ENCODE results near the gene RABGGTA. TPM values are rescaled to one million over a fixed set of nuclear protein-coding genes. Genes with fewer than 3 reads are reported as not detected.

Gene RABGGTA
- total and polyA plus RNA-seq, 9 of the 15 experiments (the other 6 are each of a cell fraction or from before 2014, with no cell fraction given): 4.5 to 24.2 (median 15.5) TPM

DNA sequence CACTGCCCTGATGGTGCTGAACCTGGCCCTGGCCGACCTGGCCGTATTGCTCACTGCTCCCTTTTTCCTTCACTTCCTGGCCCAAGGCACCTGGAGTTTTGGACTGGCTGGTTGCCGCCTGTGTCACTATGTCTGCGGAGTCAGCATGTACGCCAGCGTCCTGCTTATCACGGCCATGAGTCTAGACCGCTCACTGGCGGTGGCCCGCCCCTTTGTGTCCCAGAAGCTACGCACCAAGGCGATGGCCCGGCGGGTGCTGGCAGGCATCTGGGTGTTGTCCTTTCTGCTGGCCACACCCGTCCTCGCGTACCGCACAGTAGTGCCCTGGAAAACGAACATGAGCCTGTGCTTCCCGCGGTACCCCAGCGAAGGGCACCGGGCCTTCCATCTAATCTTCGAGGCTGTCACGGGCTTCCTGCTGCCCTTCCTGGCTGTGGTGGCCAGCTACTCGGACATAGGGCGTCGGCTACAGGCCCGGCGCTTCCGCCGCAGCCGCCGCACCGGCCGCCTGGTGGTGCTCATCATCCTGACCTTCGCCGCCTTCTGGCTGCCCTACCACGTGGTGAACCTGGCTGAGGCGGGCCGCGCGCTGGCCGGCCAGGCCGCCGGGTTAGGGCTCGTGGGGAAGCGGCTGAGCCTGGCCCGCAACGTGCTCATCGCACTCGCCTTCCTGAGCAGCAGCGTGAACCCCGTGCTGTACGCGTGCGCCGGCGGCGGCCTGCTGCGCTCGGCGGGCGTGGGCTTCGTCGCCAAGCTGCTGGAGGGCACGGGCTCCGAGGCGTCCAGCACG is 44.6 kb upstream of the RABGGTA start (continued):
- TF ChIP-seq HDAC3 (IDR thresholded peaks at IDR 0.05; ENCODE audit: borderline replicate concordance, partially characterized antibody) (no peak), ETV6 (IDR thresholded peaks at IDR 0.05; ENCODE audit: borderline replicate concordance in 1 of 2, low read depth in 2 of 2, low read length in 1 of 2) (no peak), ETV6 (CRISPR knock-in tag; IDR thresholded peaks at IDR 0.05; ENCODE audit: borderline replicate concordance) (0 out of 2 replicates have a peak, but pooled peaks have one; percentile 51), ZNF165 (CRISPR knock-in tag; IDR thresholded peaks at IDR 0.05; ENCODE audit: borderline replicate concordance) (no peak), TRIM24 (IDR thresholded peaks at IDR 0.05) (0 out of 4 replicates have a peak, but pooled peaks of 1 of the 2 experiments have one; percentile 22), ZFX (CRISPR knock-in tag; IDR thresholded peaks at IDR 0.05) (peak; percentile 96), ZBTB8A (IDR thresholded peaks at IDR 0.05; ENCODE audit: partially characterized antibody) (no peak), TEAD2 (tag; IDR thresholded peaks at IDR 0.05) (no peak), ZFP30 (CRISPR knock-in tag; IDR thresholded peaks at IDR 0.05; ENCODE audit: borderline replicate concordance) (no peak), ZNF12 (CRISPR knock-in tag; IDR thresholded peaks at IDR 0.05) (peak; percentile 59; the same call in 1 of the 2 replicates), KDM2B (CRISPR knock-in tag; IDR thresholded peaks at IDR 0.05) (no peak), RBM39 (optimal IDR thresholded peaks at IDR 0.05; ENCODE audit: low read depth, low read length) (no peak), PTRF (tag; IDR thresholded peaks at IDR 0.05) (no peak), MBD2 (IDR thresholded peaks at IDR 0.05; ENCODE audit: borderline replicate concordance, low read depth) (peak; percentile 20; the same call in 1 of the 2 replicates), RBBP5 (IDR thresholded peaks at IDR 0.05; ENCODE audit: borderline replicate concordance, insufficient read depth, low read length, poor library complexity, severe bottlenecking) (peak; percentile 53), ZNF232 (CRISPR knock-in tag; IDR thresholded peaks at IDR 0.05) (peak; percentile 74; the same call in 1 of the 2 replicates), MCM2 (IDR thresholded peaks at IDR 0.05; ENCODE audit: low read depth) (no peak), ZKSCAN8 (CRISPR knock-in tag; IDR thresholded peaks at IDR 0.05) (0 out of 2 replicates have a peak, but pooled peaks have one; percentile 46), OTX1 (CRISPR knock-in tag; IDR thresholded peaks at IDR 0.05) (no peak), FOXP1 (CRISPR knock-in tag; IDR thresholded peaks at IDR 0.05) (peak; percentile 59; the same call in 1 of the 2 replicates), ZNF282 (CRISPR knock-in tag; IDR thresholded peaks at IDR 0.05) (0 out of 2 replicates have a peak, but pooled peaks have one; percentile 52), ZNF583 (CRISPR knock-in tag; IDR thresholded peaks at IDR 0.05) (peak; percentile 85), CBX3 (IDR thresholded peaks at IDR 0.05; ENCODE audit: borderline replicate concordance in 1 of 2, low read length in 2 of 2) (no peak)
- TF ChIP-seq, protein P1, sequence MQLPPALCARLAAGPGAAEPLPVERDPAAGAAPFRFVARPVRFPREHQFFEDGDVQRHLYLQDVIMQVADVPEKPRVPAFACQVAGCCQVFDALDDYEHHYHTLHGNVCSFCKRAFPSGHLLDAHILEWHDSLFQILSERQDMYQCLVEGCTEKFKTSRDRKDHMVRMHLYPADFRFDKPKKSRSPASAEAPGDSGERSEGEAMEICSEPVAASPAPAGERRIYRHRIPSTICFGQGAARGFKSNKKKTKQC (CRISPR knock-in tag; IDR thresholded peaks at IDR 0.05): peak; percentile 97
- TF ChIP-seq, protein P2, sequence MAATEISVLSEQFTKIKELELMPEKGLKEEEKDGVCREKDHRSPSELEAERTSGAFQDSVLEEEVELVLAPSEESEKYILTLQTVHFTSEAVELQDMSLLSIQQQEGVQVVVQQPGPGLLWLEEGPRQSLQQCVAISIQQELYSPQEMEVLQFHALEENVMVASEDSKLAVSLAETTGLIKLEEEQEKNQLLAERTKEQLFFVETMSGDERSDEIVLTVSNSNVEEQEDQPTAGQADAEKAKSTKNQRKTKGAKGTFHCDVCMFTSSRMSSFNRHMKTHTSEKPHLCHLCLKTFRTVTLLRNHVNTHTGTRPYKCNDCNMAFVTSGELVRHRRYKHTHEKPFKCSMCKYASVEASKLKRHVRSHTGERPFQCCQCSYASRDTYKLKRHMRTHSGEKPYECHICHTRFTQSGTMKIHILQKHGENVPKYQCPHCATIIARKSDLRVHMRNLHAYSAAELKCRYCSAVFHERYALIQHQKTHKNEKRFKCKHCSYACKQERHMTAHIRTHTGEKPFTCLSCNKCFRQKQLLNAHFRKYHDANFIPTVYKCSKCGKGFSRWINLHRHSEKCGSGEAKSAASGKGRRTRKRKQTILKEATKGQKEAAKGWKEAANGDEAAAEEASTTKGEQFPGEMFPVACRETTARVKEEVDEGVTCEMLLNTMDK (IDR thresholded peaks at IDR 0.05; ENCODE audit: borderline replicate concordance, insufficient read depth, low read depth, low read length, poor library complexity, severe bottlenecking): peak; percentile 15

All from K562 (cell line).